GM19238 (cell line): Measurements from ENCODE around the gene PNCK.

Experiments used
- DNase-seq: peaks from one replicate; pipeline ENCODE4 v3.0.0; 2011; ENCODE audit warnings: low spot score; ENCODE audit not compliant: insufficient read length

PNCK gene

GRCh38 chrX:153642051-153642654 lies 31.5 kb downstream of the PNCK start:
- DNase-seq = no peak

GRCh38 chrX:153641627-153642026 lies 32.0 kb downstream of the PNCK start:
- no peak for DNase-seq

- DNase-seq = no peak
Observed at GRCh38 chrX:153640736-153641575, 32.7 kb downstream of the PNCK start.

GRCh38 chrX:153640045-153640686 lies 33.4 kb downstream of the PNCK start:
- DNase-seq = no peak

- DNase-seq = no peak
Observed at GRCh38 chrX:153639177-153640044, 34.2 kb downstream of the PNCK start.

GRCh38 chrX:153638436-153639176 lies 35.0 kb downstream of the PNCK start:
- no peak for DNase-seq

GRCh38 chrX:153638041-153638371 lies 35.6 kb downstream of the PNCK start:
- DNase-seq = no peak

- DNase-seq = no peak
Observed at GRCh38 chrX:153637121-153638040, 36.2 kb downstream of the PNCK start.

- DNase-seq = no peak
Observed at GRCh38 chrX:153636716-153637115, 36.9 kb downstream of the PNCK start.

- DNase-seq = no peak
Observed at GRCh38 chrX:153635788-153636668, 37.6 kb downstream of the PNCK start.

- no peak for DNase-seq
Observed at GRCh38 chrX:153635388-153635787, 38.2 kb downstream of the PNCK start.

- no peak for DNase-seq
Observed at GRCh38 chrX:153634832-153635231, 38.8 kb downstream of the PNCK start.

GRCh38 chrX:153634236-153634635 lies 39.4 kb downstream of the PNCK start:
- DNase-seq = no peak

GRCh38 chrX:153633607-153634180 lies 39.9 kb downstream of the PNCK start:
- DNase-seq = no peak

GRCh38 chrX:153633048-153633447 lies 40.6 kb downstream of the PNCK start:
- no peak for DNase-seq

- no peak for DNase-seq
Observed at GRCh38 chrX:153632595-153632946, 41.0 kb downstream of the PNCK start.

- DNase-seq = no peak
Observed at GRCh38 chrX:153631907-153632594, 41.6 kb downstream of the PNCK start.

- no peak for DNase-seq
Observed at GRCh38 chrX:153631346-153631745, 42.3 kb downstream of the PNCK start.
